OCI-LY1 (cell line): ENCODE data around the gene EPHA8.

ENCODE experiments used
- EZH2 ChIP-seq: fragments of 200-600 bp; sonication (generic), shearing (Covaris generic); IDR thresholded peaks from 2 replicates; pipeline ENCODE4 v1.8.0; 2017; ENCODE audit warnings: borderline replicate concordance, mixed run types, mild to moderate bottlenecking, antibody characterized with exemption, low read length, moderate library complexity, mixed read lengths
- TF ChIP-seq, protein P1 (sequence below): fragments of 200-600 bp; sonication (generic), shearing (Covaris generic); IDR thresholded peaks from 2 replicates; pipeline ENCODE4 v1.5.1; 2017; ENCODE audit warnings: mild to moderate bottlenecking, antibody characterized with exemption, low read length, moderate library complexity, mixed read lengths

GRCh38 chr1:22587247-22587646, 24.0 kb downstream of the EPHA8 start:
- TF ChIP-seq, protein P1, sequence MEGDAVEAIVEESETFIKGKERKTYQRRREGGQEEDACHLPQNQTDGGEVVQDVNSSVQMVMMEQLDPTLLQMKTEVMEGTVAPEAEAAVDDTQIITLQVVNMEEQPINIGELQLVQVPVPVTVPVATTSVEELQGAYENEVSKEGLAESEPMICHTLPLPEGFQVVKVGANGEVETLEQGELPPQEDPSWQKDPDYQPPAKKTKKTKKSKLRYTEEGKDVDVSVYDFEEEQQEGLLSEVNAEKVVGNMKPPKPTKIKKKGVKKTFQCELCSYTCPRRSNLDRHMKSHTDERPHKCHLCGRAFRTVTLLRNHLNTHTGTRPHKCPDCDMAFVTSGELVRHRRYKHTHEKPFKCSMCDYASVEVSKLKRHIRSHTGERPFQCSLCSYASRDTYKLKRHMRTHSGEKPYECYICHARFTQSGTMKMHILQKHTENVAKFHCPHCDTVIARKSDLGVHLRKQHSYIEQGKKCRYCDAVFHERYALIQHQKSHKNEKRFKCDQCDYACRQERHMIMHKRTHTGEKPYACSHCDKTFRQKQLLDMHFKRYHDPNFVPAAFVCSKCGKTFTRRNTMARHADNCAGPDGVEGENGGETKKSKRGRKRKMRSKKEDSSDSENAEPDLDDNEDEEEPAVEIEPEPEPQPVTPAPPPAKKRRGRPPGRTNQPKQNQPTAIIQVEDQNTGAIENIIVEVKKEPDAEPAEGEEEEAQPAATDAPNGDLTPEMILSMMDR = no peak
- TF ChIP-seq EZH2 = no peak
